ENCODE results near the gene AGAP5. TPM values are rescaled to one million over a fixed set of nuclear protein-coding genes. Genes with fewer than 3 reads are reported as not detected.

The AGAP5 gene
- total RNA-seq = 3.9 TPM in 2 replicates

DNA sequence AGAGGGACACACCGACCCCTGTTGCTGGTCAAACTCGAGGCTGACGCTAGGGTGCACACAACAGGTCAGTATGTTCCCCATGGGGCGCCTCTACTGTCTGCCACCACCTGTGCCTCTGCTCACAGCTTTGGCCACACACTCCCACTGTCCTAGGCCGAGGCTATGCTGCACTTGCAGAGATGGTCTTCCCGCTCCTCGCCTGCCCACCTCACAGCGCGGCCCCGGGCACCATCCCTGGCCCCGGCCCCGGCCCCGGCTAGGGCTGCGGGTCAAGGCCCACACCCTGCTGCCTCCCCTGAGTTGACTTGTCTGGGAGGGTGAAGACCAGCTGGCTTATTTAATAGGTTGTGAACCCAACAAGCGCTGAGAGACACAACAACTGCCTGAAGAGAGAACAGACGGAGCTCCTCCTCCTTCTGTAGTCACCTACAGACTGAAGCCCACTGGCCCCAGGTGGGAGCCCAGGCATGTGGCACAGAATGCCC lies at the start of gene AGAP5:
Gene AGAP5 (minus strand): TSS at position 435 of the 485 bp plus-strand sequence. CDS start 354 bp downstream, at position 81.

DNA sequence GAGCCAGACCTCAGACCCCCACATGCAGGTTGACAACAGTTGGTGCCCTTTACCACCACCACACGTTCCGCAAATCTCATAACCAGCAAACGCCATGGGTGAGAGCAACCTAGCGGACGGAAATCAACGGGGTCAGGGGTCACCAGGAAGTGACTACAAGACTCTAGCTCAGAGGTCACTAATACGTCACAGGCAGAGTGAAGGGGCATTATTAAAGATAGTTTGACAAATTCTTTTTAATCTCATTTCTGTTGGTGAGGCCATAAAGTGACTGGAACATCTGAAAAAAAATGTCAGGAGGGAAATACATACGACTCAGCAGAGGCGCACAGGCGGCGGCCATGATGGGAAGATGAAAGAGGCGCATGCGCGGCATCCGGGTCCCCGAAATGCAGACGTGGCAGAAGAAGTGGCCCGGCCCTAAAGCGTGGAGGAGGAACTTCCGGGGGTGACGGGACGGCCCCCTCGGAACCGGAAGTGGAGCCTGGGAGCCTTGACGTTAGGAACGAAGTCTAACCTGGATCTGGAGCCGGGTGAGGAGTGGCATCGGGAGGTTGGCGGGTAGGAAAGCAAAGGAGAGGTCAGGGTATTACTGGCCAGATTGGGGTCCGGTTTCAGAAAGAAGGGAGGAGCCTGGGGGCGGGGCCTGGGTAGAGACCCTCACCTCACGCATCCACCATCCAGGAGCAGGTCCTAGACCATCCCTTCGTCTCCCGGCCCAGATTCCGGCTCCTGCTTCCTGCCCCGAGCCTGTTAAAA lies 46.2 kb upstream of the AGAP5 start, which contains the start of gene SEC24C:
Gene SEC24C (plus strand): TSS at position 468 of the 759 bp plus-strand sequence. CDS start 2,461 bp downstream, outside the sequence.

DNA sequence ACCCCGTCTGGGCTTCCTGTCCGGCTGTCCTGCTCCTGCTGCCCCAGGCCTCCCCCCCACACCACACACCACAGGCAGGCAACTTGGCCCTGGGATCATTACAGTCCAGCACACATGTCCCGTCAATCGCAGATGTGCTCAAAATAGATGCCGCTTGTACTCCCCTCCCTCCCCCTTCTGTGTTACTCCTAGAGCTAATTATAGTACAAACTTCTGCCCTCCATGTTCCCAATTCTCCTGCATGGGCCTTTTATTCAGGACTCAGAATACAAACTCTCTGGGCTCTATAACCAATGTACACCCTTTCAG lies 42.0 kb downstream of the AGAP5 start, which contains the start of gene SYNPO2L:
Gene SYNPO2L (minus strand): TSS at position 40 of the 309 bp plus-strand sequence. CDS start 107 bp downstream, outside the sequence.

DNA sequence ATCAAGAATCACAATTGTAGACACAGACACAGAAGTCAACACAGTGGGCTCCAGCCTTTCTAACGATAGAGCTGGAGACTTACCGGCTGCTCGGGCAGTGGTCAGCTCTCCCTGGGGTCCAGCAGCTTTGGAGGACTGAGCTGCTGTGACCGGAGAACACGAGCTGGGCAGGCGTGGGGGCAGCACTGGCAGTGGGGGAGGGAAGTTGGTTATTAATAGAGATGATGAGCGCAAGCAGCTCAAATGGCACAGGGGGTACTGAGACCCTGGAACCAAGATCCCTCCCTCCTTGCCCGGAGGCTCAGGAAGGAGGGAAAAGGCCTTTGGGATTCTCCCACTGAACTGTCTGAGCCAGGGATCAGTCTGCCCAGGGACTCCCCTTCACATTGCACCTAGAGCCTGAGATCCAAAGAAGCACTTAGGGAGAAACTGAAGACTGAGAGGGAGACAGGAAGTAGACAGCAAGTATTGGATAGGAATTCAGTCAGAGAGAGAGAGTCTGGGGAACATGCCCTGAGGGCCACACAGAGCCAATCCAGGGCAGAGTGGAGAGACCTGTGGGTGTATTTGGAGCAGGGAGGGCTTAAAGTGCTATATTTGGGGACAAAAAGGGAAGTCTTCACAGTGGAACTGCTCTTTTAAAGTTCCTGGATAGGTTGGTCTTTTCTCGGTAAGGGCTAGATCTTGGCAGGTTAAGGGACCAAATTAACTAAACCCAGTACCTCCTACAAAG lies 56.4 kb downstream of the AGAP5 start, which contains the start of gene MYOZ1:
Gene MYOZ1 (minus strand): TSS at position 147 of the 733 bp plus-strand sequence. CDS start 1,457 bp downstream, outside the sequence.

Small RNAs within 50 kb of the gene (small RNA-seq; reads per million reads assigned to genes)
- gene AC022400.4 (ENCODE audit: low replicate concordance) (not detected), gene RNA5SP320 (ENCODE audit: low replicate concordance) (not detected)

Other genes starting within 250 kb of the AGAP5 start
- gene PPP3CB, start 202.1 kb downstream of the AGAP5 start, total RNA-seq = 27.5 and 29.8 TPM in 2 replicates
- gene USP54, start 106.8 kb downstream of the AGAP5 start, total RNA-seq = 9.7 and 15.1 TPM in 2 replicates
- 0.29 TPM in 1 of 2 replicates, not detected in the other for gene MYOZ1, start 56.6 kb downstream of the AGAP5 start, total RNA-seq
- gene SYNPO2L, start 42.1 kb downstream of the AGAP5 start, total RNA-seq = under 0.01 and 0.43 TPM in 2 replicates
- 64.3 and 86.2 TPM in 2 replicates for gene SEC24C, start 46.3 kb upstream of the AGAP5 start, total RNA-seq
- gene CHCHD1, start 83.9 kb upstream of the AGAP5 start, total RNA-seq = 7.2 and 16.9 TPM in 2 replicates
- gene ZSWIM8, start 87.5 kb upstream of the AGAP5 start, total RNA-seq = 85.5 and 111 TPM in 2 replicates
- 25.3 and 31.3 TPM in 2 replicates for gene NDST2, start 113.5 kb upstream of the AGAP5 start, total RNA-seq
- 16.9 and 40.7 TPM in 2 replicates for gene CAMK2G, start 176.4 kb upstream of the AGAP5 start, total RNA-seq
- gene PLAU, start 213.0 kb upstream of the AGAP5 start, total RNA-seq = 278 and 1,436 TPM in 2 replicates